ENCODE results near the gene PRDM11.

PRDM11 gene

DNA sequence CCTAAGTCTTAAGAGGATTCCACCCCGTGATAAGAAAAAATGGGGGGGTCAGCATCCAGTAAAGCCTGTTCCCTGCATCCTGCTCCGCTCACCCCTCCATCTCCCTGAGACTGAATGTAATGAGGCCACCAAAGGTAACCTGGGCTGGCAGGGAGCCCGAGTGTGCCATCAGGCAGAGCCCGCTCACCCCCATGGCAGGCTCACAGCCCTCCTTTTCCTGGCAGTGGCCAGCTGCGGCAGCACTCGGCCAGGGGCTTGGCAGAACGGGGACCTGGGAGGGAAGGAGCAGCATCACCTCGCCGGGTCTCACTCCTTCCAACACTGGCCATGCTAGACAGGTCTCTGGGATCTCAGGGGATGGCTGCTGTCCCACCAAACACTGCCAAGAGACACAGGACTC, 64.4 kb downstream of the PRDM11 start:
- no peak overlapping the region for H3K27ac ChIP-seq (ENCODE audit: low read length)
- no peak for DNase-seq
- H3K9ac ChIP-seq (ENCODE audit: low read depth, low read length) = no peak overlapping the region
- H3K4me2 ChIP-seq (ENCODE audit: insufficient read depth, low read length) = no peak overlapping the region
- ATAC-seq (ENCODE audit: insufficient read depth, low read depth) = no peak
- peaks cover 5% of the 10 kb centered on the region; the same call in 1 of the 2 replicates for H3K4me1 ChIP-seq (ENCODE audit: insufficient read depth, low read length)
- no peak for TF ChIP-seq EZH2 (IDR thresholded peaks at IDR 0.05; ENCODE audit: borderline replicate concordance, low read depth, low read length, severe bottlenecking)
- TF ChIP-seq, protein P1, sequence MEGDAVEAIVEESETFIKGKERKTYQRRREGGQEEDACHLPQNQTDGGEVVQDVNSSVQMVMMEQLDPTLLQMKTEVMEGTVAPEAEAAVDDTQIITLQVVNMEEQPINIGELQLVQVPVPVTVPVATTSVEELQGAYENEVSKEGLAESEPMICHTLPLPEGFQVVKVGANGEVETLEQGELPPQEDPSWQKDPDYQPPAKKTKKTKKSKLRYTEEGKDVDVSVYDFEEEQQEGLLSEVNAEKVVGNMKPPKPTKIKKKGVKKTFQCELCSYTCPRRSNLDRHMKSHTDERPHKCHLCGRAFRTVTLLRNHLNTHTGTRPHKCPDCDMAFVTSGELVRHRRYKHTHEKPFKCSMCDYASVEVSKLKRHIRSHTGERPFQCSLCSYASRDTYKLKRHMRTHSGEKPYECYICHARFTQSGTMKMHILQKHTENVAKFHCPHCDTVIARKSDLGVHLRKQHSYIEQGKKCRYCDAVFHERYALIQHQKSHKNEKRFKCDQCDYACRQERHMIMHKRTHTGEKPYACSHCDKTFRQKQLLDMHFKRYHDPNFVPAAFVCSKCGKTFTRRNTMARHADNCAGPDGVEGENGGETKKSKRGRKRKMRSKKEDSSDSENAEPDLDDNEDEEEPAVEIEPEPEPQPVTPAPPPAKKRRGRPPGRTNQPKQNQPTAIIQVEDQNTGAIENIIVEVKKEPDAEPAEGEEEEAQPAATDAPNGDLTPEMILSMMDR (IDR thresholded peaks at IDR 0.05; ENCODE audit: borderline replicate concordance, extremely low read depth, low read length, poor library complexity, severe bottlenecking) = no peak
- no peaks in the 10 kb centered on the region for H3K27me3 ChIP-seq (ENCODE audit: insufficient read depth, low read length, poor library complexity)
- no peaks in the 10 kb centered on the region; the same call in 1 of the 2 replicates for H4K20me1 ChIP-seq (ENCODE audit: insufficient read depth, low read length)
- no peak overlapping the region for H3K4me3 ChIP-seq (ENCODE audit: low read depth in 1 of 2, low read length in 2 of 2)
- no peaks in the 10 kb centered on the region for H3K79me2 ChIP-seq (ENCODE audit: insufficient read depth, low read length)
- H2AFZ ChIP-seq (ENCODE audit: low read depth, low read length) = no peak overlapping the region
- no peaks in the 10 kb centered on the region for H3K9me3 ChIP-seq (ENCODE audit: insufficient read depth, low read length, severe bottlenecking)
- no peaks in the 10 kb centered on the region for H3K36me3 ChIP-seq (ENCODE audit: insufficient read depth, low read length)

DNA sequence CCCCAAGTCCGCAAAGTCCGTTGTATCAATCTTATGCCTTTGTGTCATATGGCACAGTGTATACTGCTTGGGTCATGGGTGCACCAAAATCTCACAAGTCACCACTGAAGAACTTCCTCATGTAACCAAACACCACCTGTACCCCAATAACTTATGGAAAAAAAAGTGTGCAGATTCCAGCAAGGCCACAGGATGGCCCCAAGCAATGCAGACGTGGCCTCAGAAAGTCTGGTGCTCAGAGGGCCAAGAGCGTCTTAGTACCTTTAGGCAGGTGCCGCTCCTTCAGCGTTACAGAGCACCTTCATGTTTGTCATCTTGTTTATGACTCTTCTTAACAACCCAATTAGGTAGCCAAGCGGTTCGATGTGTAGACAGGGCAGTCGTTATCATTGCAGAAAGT, 65.3 kb downstream of the PRDM11 start:
- no peak for DNase-seq
- Histone ChIP-seq H3K4me1 (ENCODE audit: insufficient read depth, low read length) (peaks cover 5% of the 10 kb centered on the region; the same call in 1 of the 2 replicates), H3K27ac (ENCODE audit: low read length) (no peak overlapping the region), H3K79me2 (ENCODE audit: insufficient read depth, low read length) (no peaks in the 10 kb centered on the region), H3K27me3 (ENCODE audit: insufficient read depth, low read length, poor library complexity) (no peaks in the 10 kb centered on the region), H3K4me3 (ENCODE audit: low read depth in 1 of 2, low read length in 2 of 2) (no peak overlapping the region), H3K4me2 (ENCODE audit: insufficient read depth, low read length) (no peak overlapping the region), H3K9me3 (ENCODE audit: insufficient read depth, low read length, severe bottlenecking) (no peaks in the 10 kb centered on the region), H2AFZ (ENCODE audit: low read depth, low read length) (no peak overlapping the region), H4K20me1 (ENCODE audit: insufficient read depth, low read length) (no peaks in the 10 kb centered on the region; the same call in 1 of the 2 replicates), H3K36me3 (ENCODE audit: insufficient read depth, low read length) (no peaks in the 10 kb centered on the region), H3K9ac (ENCODE audit: low read depth, low read length) (no peak overlapping the region)
- no peak for ATAC-seq (ENCODE audit: insufficient read depth, low read depth)
- TF ChIP-seq, protein P1 (IDR thresholded peaks at IDR 0.05; ENCODE audit: borderline replicate concordance, extremely low read depth, low read length, poor library complexity, severe bottlenecking) = no peak
- TF ChIP-seq EZH2 (IDR thresholded peaks at IDR 0.05; ENCODE audit: borderline replicate concordance, low read depth, low read length, severe bottlenecking) = no peak

DNA sequence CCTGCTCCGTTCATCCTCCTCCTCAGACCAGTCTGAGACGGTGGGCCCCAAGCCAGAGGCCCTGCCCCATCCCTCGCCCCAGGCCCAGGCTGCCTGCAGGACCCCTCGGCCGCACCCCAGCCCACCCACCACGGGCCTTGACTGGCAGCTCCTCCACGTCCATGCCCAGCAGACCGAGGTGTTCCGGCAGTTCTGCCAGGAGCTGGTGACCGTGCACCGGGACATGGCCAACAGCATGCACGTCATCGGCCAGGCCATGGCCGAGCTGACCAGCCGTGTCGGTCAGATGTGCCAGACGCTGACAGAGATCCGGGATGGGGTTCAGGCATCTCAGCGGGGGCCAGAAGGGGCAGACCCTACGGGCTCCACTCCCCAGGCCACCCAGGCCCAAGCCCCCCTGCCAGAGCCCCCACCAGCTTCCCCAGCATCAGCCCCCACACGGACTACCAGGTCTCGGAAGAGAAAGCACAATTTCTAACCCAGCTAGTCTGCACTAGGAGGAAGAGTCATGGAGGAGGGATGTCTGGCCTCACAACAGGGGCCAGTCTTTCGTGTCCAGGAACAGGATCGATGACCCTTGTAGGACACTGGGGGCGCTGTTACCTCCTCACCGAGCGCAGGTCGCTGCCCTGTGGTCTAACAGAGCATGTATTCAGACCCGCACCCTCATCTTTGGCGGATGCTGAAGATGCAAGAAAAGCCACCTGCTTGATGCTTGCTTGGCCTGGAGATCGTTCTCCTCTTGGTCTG, 66.3 kb downstream of the PRDM11 start:
- H3K36me3 ChIP-seq (ENCODE audit: insufficient read depth, low read length) = no peaks in the 10 kb centered on the region
- no peak for ATAC-seq (ENCODE audit: insufficient read depth, low read depth)
- H3K9me3 ChIP-seq (ENCODE audit: insufficient read depth, low read length, severe bottlenecking) = no peaks in the 10 kb centered on the region
- TF ChIP-seq, protein P1 (IDR thresholded peaks at IDR 0.05; ENCODE audit: borderline replicate concordance, extremely low read depth, low read length, poor library complexity, severe bottlenecking) = peak; percentile 31
- TF ChIP-seq EZH2 (IDR thresholded peaks at IDR 0.05; ENCODE audit: borderline replicate concordance, low read depth, low read length, severe bottlenecking) = no peak
- DNase-seq = no peak
- H3K4me1 ChIP-seq (ENCODE audit: insufficient read depth, low read length) = peaks cover 5% of the 10 kb centered on the region; the same call in 1 of the 2 replicates
- H2AFZ ChIP-seq (ENCODE audit: low read depth, low read length) = no peak overlapping the region
- no peak overlapping the region for H3K9ac ChIP-seq (ENCODE audit: low read depth, low read length)
- H3K4me2 ChIP-seq (ENCODE audit: insufficient read depth, low read length) = no peak overlapping the region
- H3K79me2 ChIP-seq (ENCODE audit: insufficient read depth, low read length) = no peaks in the 10 kb centered on the region
- no peak overlapping the region for H3K27ac ChIP-seq (ENCODE audit: low read length)
- no peaks in the 10 kb centered on the region for H4K20me1 ChIP-seq (ENCODE audit: insufficient read depth, low read length)
- no peaks in the 10 kb centered on the region for H3K27me3 ChIP-seq (ENCODE audit: insufficient read depth, low read length, poor library complexity)
- H3K4me3 ChIP-seq (ENCODE audit: low read depth in 1 of 2, low read length in 2 of 2) = no peak overlapping the region

Measured in DND-41 (cell line).